GM12878 (cell line): ENCODE results near the gene SPRYD3. TPM values are rescaled to one million over a fixed set of nuclear protein-coding genes. Genes with fewer than 3 reads are reported as not detected.
"Not testable (repeated sequence)": the region's sequence is repeated elsewhere in the genome, so short reads cannot be mapped to it uniquely, and the experiment has no call there.

Experiments used
- ATAC-seq: fragments of 200-7000 bp; cut with Tn5 transposase; 3 replicates; pipeline ENCODE4 v1.9.1; 2020; ENCODE audit warnings: mild to moderate bottlenecking, moderate library complexity
- BruUV-seq: library from RNA; stranded (reverse); fragments of 400-500 nt; replicated peaks from 2 replicates; lab custom pipeline; 2021; lab: Mats Ljungman, UMichigan
- CTCF ChIA-PET: fragments of 300-600 bp; sonication (Branson Sonifier 250); formaldehyde crosslinking; extraction: SDS; loops from one replicate; lab custom pipeline; 2021; ENCODE audit warnings: inconsistent platforms; lab: Yijun Ruan, JAX
- POLR2A ChIA-PET: fragments of 350-600 bp; formaldehyde crosslinking; extraction: SDS; loops from one replicate; lab custom pipeline; 2021; ENCODE audit warnings: inconsistent platforms; lab: Charles Lee
- RAD21 ChIA-PET: fragments of 300-600 bp; sonication (Branson Sonifier 250); formaldehyde crosslinking; loops from one replicate; lab custom pipeline; 2023; ENCODE audit warnings: antibody characterized with exemption; ENCODE audit not compliant: unreplicated experiment; lab: Charles Lee
- SMC1A ChIA-PET: fragments of 300-600 bp; sonication (Branson Sonifier 250); formaldehyde crosslinking; loops from one replicate; lab custom pipeline; 2023; ENCODE audit not compliant: unreplicated experiment, uncharacterized antibody; lab: Charles Lee
- DNase-seq: peaks from one replicate; pipeline ENCODE4 v3.0.0-alpha.2; 2011; ENCODE audit warnings: low read depth, low spot score
- FAIRE-seq: peaks from 3 replicates; lab custom pipeline; 2011; peaks lifted over from hg19 to GRCh38; lab: Jason Lieb, UNC
- H2AFZ ChIP-seq: 2 replicates; pipeline ENCODE4 v1.6.0; 2011; ENCODE audit warnings: low read depth, low read length, control low read depth; ENCODE audit not compliant: control insufficient read depth
- H3K27ac ChIP-seq: 2 replicates; pipeline ENCODE4 v1.5.1; 2011; ENCODE audit warnings: control low read depth; ENCODE audit not compliant: control insufficient read depth, insufficient read depth
- H3K27me3 ChIP-seq, 2 experiments: replicated peaks in 1 of 2; 2 replicates each; pipeline versions ENCODE4 v1.6.0 to v1.6.1; 2011; ENCODE audit warnings: low read length in 1 of 2; ENCODE audit not compliant: control insufficient read depth in 2 of 2, insufficient read depth in 2 of 2
- H3K36me3 ChIP-seq, 2 experiments: 2 replicates each; pipeline ENCODE4 v1.5.1; 2011; ENCODE audit warnings: low read length in 1 of 2; ENCODE audit not compliant: control insufficient read depth in 2 of 2, insufficient read depth in 2 of 2
- H3K4me1 ChIP-seq: 2 replicates; pipeline ENCODE4 v1.6.1; 2011; ENCODE audit warnings: mild to moderate bottlenecking, low read length, moderate library complexity, mixed read lengths; ENCODE audit not compliant: control insufficient read depth, insufficient read depth
- H3K4me2 ChIP-seq: 2 replicates; pipeline ENCODE4 v1.6.0; 2011; ENCODE audit warnings: control low read depth; ENCODE audit not compliant: control insufficient read depth, insufficient read depth
- H3K4me3 ChIP-seq: fragments of 200-600 bp; sonication (generic); 2 replicates; pipeline ENCODE4 v1.5.1; 2016
- H3K79me2 ChIP-seq: 2 replicates; pipeline ENCODE4 v1.6.0; 2011; ENCODE audit warnings: low read length; ENCODE audit not compliant: control insufficient read depth, insufficient read depth
- H3K9ac ChIP-seq: 2 replicates; pipeline ENCODE4 v1.8.0; 2011; ENCODE audit warnings: low read length, control low read depth, mixed read lengths; ENCODE audit not compliant: control insufficient read depth, insufficient read depth
- H3K9me3 ChIP-seq: replicated peaks from 3 replicates; pipeline ENCODE4 v1.5.1; 2011; ENCODE audit warnings: mild to moderate bottlenecking, low read length; ENCODE audit not compliant: control insufficient read depth, insufficient read depth
- H4K20me1 ChIP-seq: 2 replicates; pipeline ENCODE4 v1.6.0; 2011; ENCODE audit not compliant: control insufficient read depth, insufficient read depth
- ELK1 ChIP-seq: IDR thresholded peaks from 2 replicates; pipeline ENCODE4 v1.6.1; 2012; ENCODE audit warnings: low read depth, low read length, improper control_type of control experiment
- IKZF2 ChIP-seq, 2 experiments: fragments of 450-650 bp; IDR thresholded peaks; 2 replicates each; pipeline ENCODE4 v1.6.1; 2017; ENCODE audit warnings: mild to moderate bottlenecking in 2 of 2, moderate library complexity in 2 of 2
- YY1 ChIP-seq: IDR thresholded peaks from 2 replicates; pipeline ENCODE4 v1.6.1; 2011; ENCODE audit warnings: low read depth, mild to moderate bottlenecking, low read length
- WGBS: methylation state at CpG from one replicate; pipeline ENCODE4 v1.1.6; 2016; ENCODE audit warnings: low lambda C conversion rate; ENCODE audit not compliant: insufficient replicate concordance, insufficient coverage; ENCODE audit errors: missing lambda C conversion rate; 5-methylcytosine and 5-hydroxymethylcytosine counted together
- in situ Hi-C: fragments of 300-500 bp; cut with MboI; formaldehyde crosslinking; loops from 9 replicates; pipeline ENCODE4 v1.14.3; 2018; ENCODE audit warnings: mixed read lengths
- intact Hi-C: fragments of 100-400 bp; cut with micrococcal nuclease; formaldehyde crosslinking; loops from one replicate; pipeline ENCODE4 v1.14.2; 2022; ENCODE audit not compliant: unreplicated experiment
- polyA plus RNA-seq, 11 experiments: library from polyadenylated mRNA; depleted of rRNA in 4 of 11; unstranded in 6 of 11; stranded (reverse) in 5 of 11; fragments of >200 nt; fragmentation: Nextera tagmentation in 4 of 11; fragmentation: Illumina TruSeq in 1 of 11; extraction: Ambion mirVana in 4 of 11; extraction: Trizol in 1 of 11; gene quantifications; 1 replicate in 1 of 11; 2 replicates in 10 of 11; pipeline versions ENCODE4 v1.2.1 to v1.2.3, GENCODE V29; 2011 to 2016; ENCODE audit warnings: inconsistent platforms in 2 of 11, missing spikeins in 2 of 11, low read depth in 1 of 11
- total RNA-seq, 4 experiments: library from RNA; depleted of rRNA in 3 of 4; stranded (reverse); fragments of >200 nt in 3 of 4; fragmentation: Illumina TruSeq in 1 of 4; extraction: Trizol in 1 of 4; gene quantifications; 2 replicates each; pipeline versions ENCODE4 v1.2.1 to v1.2.3, GENCODE V29; 2013 to 2021

Gene SPRYD3
- total and polyA plus RNA-seq, 10 of the 15 experiments (the other 5 are each of a cell fraction or from before 2014, with no cell fraction given), result 2.3 to 26.4 (median 20.2) TPM

DNA sequence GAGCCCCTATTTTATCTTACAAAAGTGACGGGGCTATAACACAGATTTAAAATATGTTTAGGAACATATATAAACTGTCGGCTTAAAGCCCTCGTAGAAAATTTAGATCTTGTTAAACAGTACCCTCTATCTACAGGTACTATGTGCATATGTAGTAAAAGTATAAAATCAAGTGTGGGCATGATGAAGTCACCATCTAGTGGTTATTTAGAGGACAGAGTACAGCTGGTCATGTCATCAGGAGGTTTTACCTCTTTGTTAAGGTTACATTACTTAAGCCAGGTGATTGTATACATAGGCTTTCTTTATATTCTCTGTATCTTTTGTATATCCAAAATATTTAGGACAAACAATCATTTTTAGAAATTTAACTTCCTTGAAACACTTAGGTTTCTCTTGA, 47.6 kb downstream of the SPRYD3 start (continued):
- TF ChIP-seq ELK1, result no peak
- no peak for TF ChIP-seq YY1
- no peak for TF ChIP-seq IKZF2 (IDR thresholded peaks at IDR 0.05)

DNA sequence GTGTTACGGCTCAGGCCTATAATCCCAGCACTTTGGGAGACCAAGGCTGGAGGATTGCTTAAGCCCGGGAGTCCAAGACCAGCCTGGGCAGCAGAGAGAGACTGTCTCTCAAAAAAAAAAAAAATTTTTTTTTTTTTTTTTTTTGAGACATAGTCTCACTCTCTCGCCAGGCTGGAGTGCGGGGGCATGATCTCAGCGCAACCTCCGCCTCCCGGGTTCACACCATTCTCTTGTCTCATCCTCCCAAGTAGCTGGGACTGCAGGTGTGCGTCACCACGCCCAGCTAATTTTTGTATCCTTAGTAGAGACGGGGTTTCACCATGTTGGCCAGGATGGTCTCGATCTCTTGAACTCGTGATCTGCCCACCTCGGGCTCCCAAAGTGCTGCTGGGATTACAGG, 52.2 kb downstream of the SPRYD3 start:
- H2AFZ ChIP-seq, RAD21 ChIA-PET, H3K4me3 ChIP-seq, ATAC-seq, H3K27me3 ChIP-seq, intact Hi-C loops, H3K27ac ChIP-seq, BruUV-seq, H3K79me2 ChIP-seq, H3K4me1 ChIP-seq, H4K20me1 ChIP-seq, FAIRE-seq, DNase-seq, H3K9ac ChIP-seq, H3K9me3 ChIP-seq, H3K4me2 ChIP-seq: not testable (repeated sequence)
- peaks cover 17 to 50% of the 10 kb centered on the region in 2 experiments for H3K36me3 ChIP-seq
- whole genome bisulfite sequencing, result 89% methylated on average over 11 of the region's 13 CpGs
- ChIA-PET CTCF (interaction anchor here (0.9 to 2.0 kb wide), 4 partner anchors 10 to 72 kb away, joined by 3 to 8 read pairs (median 4); no protein-coding TSS in a partner anchor), SMC1A (interaction anchor here (0.7 kb wide), 1 partner anchor 325 kb away, joined by 3 read pairs; no protein-coding TSS in a partner anchor), POLR2A (interaction anchor here (1.2 kb wide), 1 partner anchor 20 kb away, joined by 5 read pairs; no protein-coding TSS in a partner anchor)
- in situ Hi-C loops, result loop anchor here (10.0 kb wide), 1 partner anchor 448 kb away; no protein-coding TSS in a partner anchor
